Spleen (tissue), 7 donors: ENCODE results near the gene P4HTM.

ENCODE experiments used
- CTCF ChIP-seq, 11 experiments: fragments of 200-600 bp in 7 of 11; fragments of 450-650 bp in 4 of 11; sonication (generic) in 4 of 11; IDR thresholded peaks in 8 of 11; conservative IDR thresholded peaks in 3 of 11; 1 replicate in 7 of 11; 2 replicates in 4 of 11; pipeline versions ENCODE4 v1.4.0 to v1.8.0; 2016 to 2021; ENCODE audit warnings: antibody characterized with exemption in 11 of 11, inconsistent platforms in 4 of 11, mild to moderate bottlenecking in 1 of 11
- POLR2A ChIP-seq, 3 donors: fragments of 450-650 bp; IDR thresholded peaks; one replicate each; pipeline ENCODE4 v1.5.1; 2017; ENCODE audit warnings: antibody characterized with exemption in 3 of 3, mild to moderate bottlenecking in 1 of 3
- POLR2AphosphoS5 ChIP-seq, 3 donors: sonication (generic); formaldehyde crosslinking; IDR thresholded peaks; one replicate each; pipeline ENCODE4 v1.5.1; 2017; ENCODE audit warnings: antibody characterized with exemption in 3 of 3
- donor health status: DM: no; HTN: no; CAD: no; lungs with moderate emphysema.
- donor health status: DM: no; HTN: no; CAD: no.
- donor health status: DM: no; HTN: no; CAD: no.

- TF ChIP-seq CTCF (IDR thresholded peaks at IDR 0.05 in 8 of 11, conservative IDR thresholded peaks at IDR 0.05 in 3 of 11) (no peak), POLR2A (IDR thresholded peaks at IDR 0.05) (no peak), POLR2AphosphoS5 (IDR thresholded peaks at IDR 0.05) (no peak)
These were observed 8.0 kb upstream of the P4HTM start for GRCh38 chr3:48982016-48982415.
